Measurements from ENCODE around the gene LRRC61.
A peak's percentile ranks its signal among the peaks of the same experiment; 100 is the strongest.
"Not testable (repeated sequence)": the region's sequence is repeated elsewhere in the genome, so short reads cannot be mapped to it uniquely, and the experiment has no call there.

LRRC61 gene

DNA sequence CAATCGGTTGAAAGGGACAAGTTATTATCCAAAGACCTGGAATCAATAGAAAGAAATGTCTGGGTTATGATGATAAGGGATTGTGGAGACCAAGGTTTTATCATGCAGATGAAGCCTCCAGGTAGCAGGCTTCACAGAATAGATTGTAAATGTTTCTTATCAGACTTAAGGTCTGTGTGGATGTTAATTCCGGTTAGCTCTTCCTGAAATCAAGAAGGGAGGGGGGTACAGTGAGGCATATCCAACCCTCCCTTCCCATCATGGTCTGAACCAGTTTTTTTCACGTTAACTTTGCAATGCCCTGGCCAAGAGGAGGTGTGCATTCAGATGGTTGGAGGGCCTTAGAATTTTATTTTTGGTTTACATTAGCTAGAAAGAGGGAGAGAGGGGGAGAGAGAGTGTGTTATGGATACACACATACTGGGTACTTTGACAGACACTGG is 9.8 kb upstream of the LRRC61 start:
- no peak for DNase-seq (ENCODE audit: low read depth)
- TF ChIP-seq CTCF (conservative IDR thresholded peaks at IDR 0.05; ENCODE audit: low read depth, low read length), result no peak
- no peak overlapping the region for H3K4me3 ChIP-seq (ENCODE audit: low read length)

GRCh38 chr7:150313870-150314269 is 9.3 kb upstream of the LRRC61 start:
- no peak for TF ChIP-seq CTCF (conservative IDR thresholded peaks at IDR 0.05; ENCODE audit: low read depth, low read length)
- DNase-seq (ENCODE audit: low read depth), result no peak
- no peak overlapping the region for H3K4me3 ChIP-seq (ENCODE audit: low read length)

DNA sequence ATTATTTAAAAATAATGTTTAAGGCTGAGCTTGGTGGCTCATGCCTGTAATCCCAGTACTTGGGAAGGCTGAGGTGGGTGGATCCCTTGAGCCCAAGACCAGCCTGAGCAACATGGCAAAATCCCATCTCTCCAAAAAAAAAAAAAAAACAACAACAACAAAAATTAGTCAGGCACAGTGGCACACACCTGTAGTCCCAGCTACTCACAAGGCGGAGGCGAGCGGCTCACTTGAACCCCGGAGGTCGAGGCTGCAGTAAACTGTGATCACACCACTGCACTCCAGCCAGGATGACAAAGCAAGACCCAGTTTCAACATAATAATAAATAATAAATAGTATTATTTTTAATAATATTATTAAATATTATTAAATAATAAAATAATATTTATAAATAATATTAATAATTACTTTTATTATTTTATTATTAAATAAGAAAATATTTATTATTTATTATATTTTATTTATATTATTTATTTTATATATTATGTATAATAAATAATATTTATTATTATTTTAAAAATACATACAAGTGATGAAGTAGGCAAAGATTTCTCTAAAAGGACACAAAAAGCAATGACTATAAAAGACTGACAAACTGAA is 8.4 kb upstream of the LRRC61 start:
- H3K4me3 ChIP-seq (ENCODE audit: low read length), result no peak overlapping the region
- no peak for TF ChIP-seq CTCF (conservative IDR thresholded peaks at IDR 0.05; ENCODE audit: low read depth, low read length)
- DNase-seq (ENCODE audit: low read depth), result no peak

- DNase-seq (ENCODE audit: low read depth); H3K4me3 ChIP-seq (ENCODE audit: low read length): not testable (repeated sequence)
Measured at GRCh38 chr7:150316987-150317386, 6.2 kb upstream of the LRRC61 start.

GRCh38 chr7:150317748-150318444 is 5.3 kb upstream of the LRRC61 start:
- TF ChIP-seq CTCF (conservative IDR thresholded peaks at IDR 0.05; ENCODE audit: low read depth, low read length), result no peak
- no peak for DNase-seq (ENCODE audit: low read depth)
- no peak overlapping the region for H3K4me3 ChIP-seq (ENCODE audit: low read length)

- H3K4me3 ChIP-seq (ENCODE audit: low read length), result no peak overlapping the region
- no peak for TF ChIP-seq CTCF (conservative IDR thresholded peaks at IDR 0.05; ENCODE audit: low read depth, low read length)
- no peak for DNase-seq (ENCODE audit: low read depth)
Measured at GRCh38 chr7:150321788-150322113, 1.4 kb upstream of the LRRC61 start.

DNA sequence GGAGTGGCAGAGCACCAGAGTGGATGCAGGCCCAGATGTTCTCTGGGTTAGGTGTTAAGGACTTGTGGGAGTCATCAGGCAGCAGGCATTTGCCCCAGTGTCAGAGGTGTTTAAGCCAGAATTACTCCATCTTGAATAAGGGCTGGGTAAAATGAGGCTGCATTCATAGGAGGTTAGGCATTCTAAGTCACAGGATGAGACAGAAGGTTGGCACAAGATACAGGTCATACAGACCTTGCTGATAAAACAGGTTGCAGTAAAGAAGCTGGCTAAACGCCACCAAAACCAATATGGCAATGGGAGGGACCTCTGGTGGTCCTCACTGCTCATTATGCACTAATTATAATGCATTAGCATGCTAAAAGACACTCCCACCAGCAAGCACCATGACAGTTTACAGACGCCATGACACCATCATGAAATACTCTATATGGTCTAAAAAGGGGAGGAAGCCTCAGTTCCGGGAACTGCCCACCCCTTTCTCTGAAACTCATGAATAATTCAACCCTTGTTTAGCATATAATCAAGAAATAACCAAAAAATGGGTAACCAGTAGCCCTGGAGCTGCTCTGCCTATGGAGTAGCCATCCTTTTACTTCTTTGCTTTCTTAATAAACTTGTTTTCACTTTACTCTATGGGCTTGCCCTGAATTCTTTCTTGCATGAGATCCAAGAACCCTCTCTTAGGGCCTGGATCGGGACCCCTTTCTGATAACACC is 882 bp upstream of the LRRC61 start:
- no peak for DNase-seq (ENCODE audit: low read depth)
- H3K4me3 ChIP-seq (ENCODE audit: low read length), result peak overlapping the region; percentile 60
- no peak for TF ChIP-seq CTCF (conservative IDR thresholded peaks at IDR 0.05; ENCODE audit: low read depth, low read length)
